ENCODE results near the gene NETO2. TPM values are rescaled to one million over a fixed set of nuclear protein-coding genes. Genes with fewer than 3 reads are reported as not detected.
"Not testable (repeated sequence)": the region's sequence is repeated elsewhere in the genome, so short reads cannot be mapped to it uniquely, and the experiment has no call there.

Gene NETO2
- total and polyA plus RNA-seq, 8 donors = 9.7 to 49.9 (median 43.0) TPM

DNA sequence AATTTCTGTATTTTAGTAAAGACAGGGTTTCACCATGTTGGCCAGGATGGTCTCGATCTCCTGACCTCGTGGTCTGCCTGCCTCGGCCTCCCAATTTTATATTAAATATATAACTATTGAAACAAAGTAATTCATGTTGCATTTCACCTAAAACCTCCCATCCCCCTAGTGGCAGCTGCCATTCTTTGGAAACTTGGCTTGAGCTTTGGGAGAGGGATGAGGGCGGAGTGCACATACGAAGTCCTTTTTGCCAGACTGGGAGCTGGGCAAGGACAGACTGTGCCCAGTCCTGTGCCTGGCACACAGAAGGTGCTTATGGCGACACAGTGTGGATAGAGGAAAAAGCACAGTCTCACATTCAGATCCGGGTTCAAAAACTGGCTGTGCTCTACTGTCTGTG lies 83.8 kb downstream of the NETO2 start:
- H3K9me3 ChIP-seq = no peaks in the 10 kb centered on the region
- H3K27ac ChIP-seq = no peak overlapping the region
- no peak for DNase-seq
- H3K36me3 ChIP-seq = no peaks in the 10 kb centered on the region
- no peak for TF ChIP-seq CTCF (IDR thresholded peaks at IDR 0.05)
- no peak for ATAC-seq
- H3K27me3 ChIP-seq = no peaks in the 10 kb centered on the region
- H3K4me1 ChIP-seq = no peaks in the 10 kb centered on the region
- no peak overlapping the region for H3K4me3 ChIP-seq
- intact Hi-C loops (cut with DNase I) = no loop called here

DNA sequence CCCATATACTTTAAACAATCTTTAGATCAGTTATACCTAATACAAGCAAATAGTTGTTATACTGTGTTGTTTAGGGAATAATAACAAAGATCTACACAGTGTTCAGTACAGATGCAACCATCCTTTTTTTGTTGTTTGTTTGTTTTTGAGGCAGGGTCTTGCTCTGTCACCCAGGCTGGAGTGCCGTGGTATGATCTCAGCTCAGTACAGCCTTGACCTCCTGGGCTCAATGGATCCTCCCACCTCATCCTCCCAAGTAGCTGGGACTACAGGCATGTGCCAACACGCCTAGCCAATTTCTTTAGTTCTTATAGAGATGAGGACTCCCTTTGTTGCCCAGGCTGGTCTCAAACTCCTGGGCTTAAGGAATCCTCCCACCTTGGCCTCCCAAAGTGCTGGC lies 84.6 kb downstream of the NETO2 start:
- intact Hi-C loops (cut with DNase I); ATAC-seq; H3K4me1 ChIP-seq; H3K4me3 ChIP-seq; H3K27me3 ChIP-seq; H3K27ac ChIP-seq; H3K9me3 ChIP-seq; DNase-seq; H3K36me3 ChIP-seq: not testable (repeated sequence)

GRCh38 chr16:47058295-47059086 lies 85.3 kb downstream of the NETO2 start:
- intact Hi-C loops (cut with DNase I) = no loop called here
- no peak for DNase-seq
- ATAC-seq = no peak
- H3K27ac ChIP-seq = no peak overlapping the region
- no peaks in the 10 kb centered on the region for H3K4me1 ChIP-seq
- TF ChIP-seq CTCF (IDR thresholded peaks at IDR 0.05) = no peak
- H3K4me3 ChIP-seq = no peak overlapping the region
- H3K9me3 ChIP-seq = no peaks in the 10 kb centered on the region
- no peaks in the 10 kb centered on the region for H3K27me3 ChIP-seq
- H3K36me3 ChIP-seq = no peaks in the 10 kb centered on the region

DNA sequence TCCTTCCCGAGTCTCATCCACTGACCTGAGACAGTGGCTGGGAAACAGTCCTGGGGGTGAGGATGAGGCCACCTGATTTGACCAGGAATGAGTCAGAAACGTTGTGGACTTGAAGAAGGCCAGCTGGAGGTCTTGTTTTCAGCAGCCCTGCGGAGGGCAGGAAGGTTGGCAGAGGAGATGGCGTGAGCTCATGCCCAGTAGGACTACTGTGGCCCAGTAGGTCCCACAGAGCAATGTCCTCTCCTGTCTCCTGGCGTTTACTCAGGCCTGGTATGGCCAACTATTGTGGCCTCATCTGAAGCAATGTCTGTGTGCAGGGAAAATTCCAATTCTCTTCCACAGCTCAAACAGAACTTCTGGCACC lies 86.1 kb downstream of the NETO2 start:
- Histone ChIP-seq H3K27me3 (no peaks in the 10 kb centered on the region), H3K27ac (no peak overlapping the region), H3K4me3 (no peak overlapping the region), H3K36me3 (no peaks in the 10 kb centered on the region), H3K9me3 (no peaks in the 10 kb centered on the region), H3K4me1 (no peaks in the 10 kb centered on the region)
- ATAC-seq (no peak), DNase-seq (no peak)
- no peak for TF ChIP-seq CTCF (IDR thresholded peaks at IDR 0.05)
- intact Hi-C loops (cut with DNase I) = no loop called here

- H3K4me3 ChIP-seq = no peak overlapping the region
- no peaks in the 10 kb centered on the region for H3K27me3 ChIP-seq
- intact Hi-C loops (cut with DNase I) = no loop called here
- no peak for ATAC-seq
- no peaks in the 10 kb centered on the region for H3K9me3 ChIP-seq
- H3K36me3 ChIP-seq = no peaks in the 10 kb centered on the region
- H3K27ac ChIP-seq = no peak overlapping the region
- no peak for TF ChIP-seq CTCF (IDR thresholded peaks at IDR 0.05)
- DNase-seq = no peak
- no peaks in the 10 kb centered on the region for H3K4me1 ChIP-seq
Measured at GRCh38 chr16:47056688-47057629, 86.8 kb downstream of the NETO2 start.

- DNase-seq; intact Hi-C loops (cut with DNase I); H3K9me3 ChIP-seq; H3K27me3 ChIP-seq; H3K36me3 ChIP-seq; H3K4me3 ChIP-seq; H3K27ac ChIP-seq; ATAC-seq; H3K4me1 ChIP-seq: not testable (repeated sequence)
Measured at GRCh38 chr16:47056061-47056460, 87.7 kb downstream of the NETO2 start.
